Ishikawa (cell line): ENCODE results near the gene RPL28.

Experiments
- CEBPB ChIP-seq: IDR thresholded peaks from 2 replicates; pipeline ENCODE4 v1.6.1; 2012
- CREB1 ChIP-seq: IDR thresholded peaks from 2 replicates; pipeline ENCODE4 v1.6.1; 2012; ENCODE audit warnings: low read depth
- EGR1 ChIP-seq: IDR thresholded peaks from 2 replicates; pipeline ENCODE4 v1.6.1; 2012
- EP300 ChIP-seq: IDR thresholded peaks from 2 replicates; pipeline ENCODE4 v1.6.1; 2012; ENCODE audit warnings: borderline replicate concordance
- FOXM1 ChIP-seq: IDR thresholded peaks from 2 replicates; pipeline ENCODE4 v1.6.1; 2012; ENCODE audit warnings: low read depth, borderline replicate concordance
- MAX ChIP-seq: IDR thresholded peaks from 2 replicates; pipeline ENCODE4 v1.6.1; 2012
- NFIC ChIP-seq: IDR thresholded peaks from 2 replicates; pipeline ENCODE4 v1.6.1; 2012
- RAD21 ChIP-seq: IDR thresholded peaks from 2 replicates; pipeline ENCODE4 v1.6.1; 2012; ENCODE audit warnings: low read depth
- REST ChIP-seq: IDR thresholded peaks from 2 replicates; pipeline ENCODE4 v1.6.1; 2012; ENCODE audit warnings: low read depth, mild to moderate bottlenecking
- TAF1 ChIP-seq: IDR thresholded peaks from 2 replicates; pipeline ENCODE4 v1.6.1; 2012; ENCODE audit warnings: low read depth, mild to moderate bottlenecking
- TCF12 ChIP-seq: IDR thresholded peaks from 2 replicates; pipeline ENCODE4 v1.6.1; 2012; ENCODE audit warnings: low read depth
- TEAD4 ChIP-seq: IDR thresholded peaks from 2 replicates; pipeline ENCODE4 v1.6.1; 2012
- USF1 ChIP-seq: IDR thresholded peaks from 2 replicates; pipeline ENCODE4 v1.6.1; 2012
- YY1 ChIP-seq: IDR thresholded peaks from 2 replicates; pipeline ENCODE4 v1.6.1; 2012; ENCODE audit warnings: low read depth
- ZBTB7A ChIP-seq: IDR thresholded peaks from 2 replicates; pipeline ENCODE4 v1.6.1; 2012; ENCODE audit warnings: low read depth

The RPL28 gene

GRCh38 chr19:55348317-55349034 is 37.3 kb upstream of the RPL28 start:
- no peak for TF ChIP-seq NFIC
- no peak for TF ChIP-seq ZBTB7A
- TF ChIP-seq EGR1: no peak
- no peak for TF ChIP-seq CEBPB
- TF ChIP-seq REST: no peak
- TF ChIP-seq FOXM1: no peak

GRCh38 chr19:55350620-55351315 is 35.0 kb upstream of the RPL28 start:
- TF ChIP-seq USF1 (no peak), RAD21 (no peak), TAF1 (no peak), MAX (no peak), TCF12 (no peak), YY1 (no peak), REST (no peak), ZBTB7A (no peak), TEAD4 (no peak), EGR1 (no peak), EP300 (no peak)

GRCh38 chr19:55352040-55352439 is 33.7 kb upstream of the RPL28 start:
- TF ChIP-seq EP300 (no peak), NFIC (no peak), CEBPB (no peak), USF1 (no peak), TCF12 (no peak), TEAD4 (no peak), YY1 (no peak), EGR1 (no peak), CREB1 (no peak), ZBTB7A (no peak), RAD21 (no peak), FOXM1 (no peak), TAF1 (no peak), MAX (no peak), REST (no peak)

GRCh38 chr19:55352549-55353145 is 33.1 kb upstream of the RPL28 start:
- TF ChIP-seq YY1: no peak
- no peak for TF ChIP-seq MAX
- TF ChIP-seq NFIC: no peak
- TF ChIP-seq EP300: no peak
- no peak for TF ChIP-seq EGR1
- no peak for TF ChIP-seq CEBPB
- TF ChIP-seq TAF1: no peak
- TF ChIP-seq REST: no peak
- TF ChIP-seq TCF12: no peak
- TF ChIP-seq USF1: no peak
- TF ChIP-seq RAD21: no peak
- no peak for TF ChIP-seq ZBTB7A
- no peak for TF ChIP-seq FOXM1
- no peak for TF ChIP-seq TEAD4
- no peak for TF ChIP-seq CREB1
